Measurements from ENCODE around the gene LYG2. TPM values are rescaled to one million over a fixed set of nuclear protein-coding genes. Genes with fewer than 3 reads are reported as not detected.

Gene LYG2
- polyA plus RNA-seq, 1 donor from 2014 or later = not detected

GRCh38 chr2:99297994-99298393, 42.5 kb upstream of the LYG2 start:
- TF ChIP-seq EP300 (conservative IDR thresholded peaks at IDR 0.05; ENCODE audit: poor library complexity, severe bottlenecking) (no peak), RAD21 (conservative IDR thresholded peaks at IDR 0.05) (no peak), POLR2AphosphoS5 (IDR thresholded peaks at IDR 0.05) (no peak), EZH2 (IDR thresholded peaks at IDR 0.05; ENCODE audit: borderline replicate concordance, insufficient read depth, low read length, poor library complexity, severe bottlenecking) (no peak), REST (IDR thresholded peaks at IDR 0.05; ENCODE audit: borderline replicate concordance) (no peak), CTCF (IDR thresholded peaks at IDR 0.05; ENCODE audit: poor library complexity, severe bottlenecking) (no peak), TAF1 (IDR thresholded peaks at IDR 0.05; ENCODE audit: low read depth) (no peak), SMC3 (conservative IDR thresholded peaks at IDR 0.05; ENCODE audit: poor library complexity) (no peak), MXI1 (conservative IDR thresholded peaks at IDR 0.05; ENCODE audit: poor library complexity, severe bottlenecking) (no peak)
- Histone ChIP-seq H4K20me1 (ENCODE audit: insufficient read depth) (no peaks in the 10 kb centered on the region), H3K79me2 (replicated peaks; ENCODE audit: insufficient read depth, low read length) (no peaks in the 10 kb centered on the region), H3F3A (ENCODE audit: insufficient read depth, low read length, poor library complexity, severe bottlenecking) (no peaks in the 10 kb centered on the region), H3K4me2 (ENCODE audit: low read length) (no peak overlapping the region), H3K27ac (ENCODE audit: low read length) (no peak overlapping the region), H3K9me2 (ENCODE audit: insufficient read depth, low read length) (no peaks in the 10 kb centered on the region), H2AFZ (ENCODE audit: low read depth, low read length) (no peak overlapping the region), H3K4me3 (ENCODE audit: low read length) (no peak overlapping the region), H3K36me3 (ENCODE audit: insufficient read depth, low read length) (no peaks in the 10 kb centered on the region), H3K9ac (ENCODE audit: low read length) (no peak overlapping the region), H3K9me3 (ENCODE audit: low read length) (no peaks in the 10 kb centered on the region), H3K27me3 (ENCODE audit: insufficient read depth, low read depth, low read length) (no peaks in the 10 kb centered on the region)

GRCh38 chr2:99285526-99285925, 30.1 kb upstream of the LYG2 start:
- no peak overlapping the region for H3K4me3 ChIP-seq (ENCODE audit: low read length)
- H2AFZ ChIP-seq (ENCODE audit: low read depth, low read length) = no peak overlapping the region
- no peaks in the 10 kb centered on the region for H3K9me2 ChIP-seq (ENCODE audit: insufficient read depth, low read length)
- no peak overlapping the region for H3K27ac ChIP-seq (ENCODE audit: low read length)
- H4K20me1 ChIP-seq (ENCODE audit: insufficient read depth) = no peaks in the 10 kb centered on the region
- no peaks in the 10 kb centered on the region for H3K27me3 ChIP-seq (ENCODE audit: insufficient read depth, low read depth, low read length)
- no peaks in the 10 kb centered on the region for H3K79me2 ChIP-seq (replicated peaks; ENCODE audit: insufficient read depth, low read length)
- H3K4me2 ChIP-seq (ENCODE audit: low read length) = no peak overlapping the region
- TF ChIP-seq POLR2AphosphoS5 (IDR thresholded peaks at IDR 0.05) = no peak
- H3F3A ChIP-seq (ENCODE audit: insufficient read depth, low read length, poor library complexity, severe bottlenecking) = no peaks in the 10 kb centered on the region
- no peaks in the 10 kb centered on the region for H3K36me3 ChIP-seq (ENCODE audit: insufficient read depth, low read length)
- no peak overlapping the region for H3K9ac ChIP-seq (ENCODE audit: low read length)
- H3K9me3 ChIP-seq (ENCODE audit: low read length) = no peaks in the 10 kb centered on the region
